HG03097 (cell line): ENCODE measurements around the gene AKAP5.
A peak's percentile ranks its signal among the peaks of the same experiment; 100 is the strongest.

ENCODE experiments used
- ATAC-seq: cut with Tn5 transposase; IDR thresholded peaks from one replicate; pipeline ENCODE4 v1.9.1; 2021; ENCODE audit not compliant: unreplicated experiment, low FRiP score

The AKAP5 gene

GRCh38 chr14:64465191-64465822, at the start of gene AKAP5:
AKAP5 (plus strand) TSS chr14:64465499; CDS start chr14:64468395, 2,896 bp downstream.
- ATAC-seq = peak; percentile 48

GRCh38 chr14:64416348-64416932, 48.9 kb upstream of the AKAP5 start:
- ATAC-seq = no peak

GRCh38 chr14:64417055-64417770, 48.1 kb upstream of the AKAP5 start:
- no peak for ATAC-seq

GRCh38 chr14:64417771-64418125, 47.6 kb upstream of the AKAP5 start:
- no peak for ATAC-seq

GRCh38 chr14:64419003-64419402, 46.3 kb upstream of the AKAP5 start:
- ATAC-seq = no peak

- ATAC-seq = no peak
These were observed 44.1 kb upstream of the AKAP5 start for GRCh38 chr14:64421166-64421565.

GRCh38 chr14:64422005-64422404, 43.3 kb upstream of the AKAP5 start:
- no peak for ATAC-seq

GRCh38 chr14:64422756-64423155, 42.5 kb upstream of the AKAP5 start:
- ATAC-seq = no peak

- no peak for ATAC-seq
These were observed 41.3 kb upstream of the AKAP5 start for GRCh38 chr14:64423987-64424386.

- ATAC-seq = no peak
These were observed 30.8 kb upstream of the AKAP5 start for GRCh38 chr14:64434528-64434927.

- no peak for ATAC-seq
These were observed 27.0 kb upstream of the AKAP5 start for GRCh38 chr14:64438181-64438841.

- no peak for ATAC-seq
These were observed 26.2 kb upstream of the AKAP5 start for GRCh38 chr14:64439141-64439540.

- ATAC-seq = no peak
These were observed 24.8 kb upstream of the AKAP5 start for GRCh38 chr14:64440494-64440893.

- no peak for ATAC-seq
These were observed 22.9 kb upstream of the AKAP5 start for GRCh38 chr14:64442300-64442988.

- no peak for ATAC-seq
These were observed 21.2 kb upstream of the AKAP5 start for GRCh38 chr14:64444140-64444539.

- no peak for ATAC-seq
These were observed 20.1 kb upstream of the AKAP5 start for GRCh38 chr14:64444984-64445845.

GRCh38 chr14:64447876-64448670, 17.2 kb upstream of the AKAP5 start:
- ATAC-seq = no peak

GRCh38 chr14:64450255-64450654, 15.0 kb upstream of the AKAP5 start:
- no peak for ATAC-seq

- no peak for ATAC-seq
These were observed 10.6 kb upstream of the AKAP5 start for GRCh38 chr14:64454671-64455070.
